ENCODE data around the gene CDC42SE1. TPM values are rescaled to one million over a fixed set of nuclear protein-coding genes. Genes with fewer than 3 reads are reported as not detected.

CDC42SE1 gene
- total and polyA plus RNA-seq, 9 of the 15 experiments (the other 6 are each of a cell fraction or from before 2014, with no cell fraction given): 78.1 to 189 (median 114) TPM

GRCh38 chr1:151060657-151061421, 1.4 kb upstream of the CDC42SE1 start (continued):
- 0 out of 6 replicates have a peak, but pooled peaks of 1 of the 3 experiments have one; percentile 12 for TF ChIP-seq CTCF (IDR thresholded peaks at IDR 0.05 in 2 of 3, conservative IDR thresholded peaks at IDR 0.05 in 1 of 3; ENCODE audit: insufficient read depth in 2 of 3, low read depth in 1 of 3, low read length in 3 of 3)
- peak; percentile 12 for TF ChIP-seq TAF1 (IDR thresholded peaks at IDR 0.05; ENCODE audit: control insufficient read depth, extremely low read depth, insufficient read depth, low read length, severe bottlenecking)
- TF ChIP-seq RNF2 (IDR thresholded peaks at IDR 0.05): no peak
- no peak for TF ChIP-seq ZNF707 (CRISPR knock-in tag; conservative IDR thresholded peaks at IDR 0.05)
- no peak for TF ChIP-seq NFE2L1 (tag; IDR thresholded peaks at IDR 0.05; ENCODE audit: borderline replicate concordance, low read depth)
- TF ChIP-seq THRB (CRISPR knock-in tag; conservative IDR thresholded peaks at IDR 0.05): no peak
- 0 out of 4 replicates have a peak, but pooled peaks of 1 of the 2 experiments have one; percentile 18 for TF ChIP-seq ARNT (IDR thresholded peaks at IDR 0.05)
- TF ChIP-seq ILF3 (IDR thresholded peaks at IDR 0.05; ENCODE audit: borderline replicate concordance): no peak
- no peak for TF ChIP-seq GTF2A2 (tag; IDR thresholded peaks at IDR 0.05)
- no peak for TF ChIP-seq KAT7 (CRISPR knock-in tag; IDR thresholded peaks at IDR 0.05; ENCODE audit: borderline replicate concordance)
- 0 out of 4 replicates have a peak, but pooled peaks of 1 of the 2 experiments have one; percentile 6 for TF ChIP-seq KDM1A (IDR thresholded peaks at IDR 0.05)
- no peak for TF ChIP-seq ARID3A (IDR thresholded peaks at IDR 0.05; ENCODE audit: borderline replicate concordance, low read depth, low read length)
- no peak for TF ChIP-seq CREB3L1 (IDR thresholded peaks at IDR 0.05; ENCODE audit: borderline replicate concordance, low read depth)
- no peak for TF ChIP-seq NR4A1 (CRISPR knock-in tag; IDR thresholded peaks at IDR 0.05)
- no peak for TF ChIP-seq NR4A1 (tag; IDR thresholded peaks at IDR 0.05)

Data from K562 (cell line).